Measurements from ENCODE around the gene HIVEP3.

HIVEP3 gene

GRCh38 chr1:41850029-41850428 lies 68.7 kb downstream of the HIVEP3 start:
- in situ Hi-C loops (cut with HindIII; ENCODE audit: low sequenced_read_pairs), result no loop called here

GRCh38 chr1:41849211-41849759 lies 69.4 kb downstream of the HIVEP3 start:
- in situ Hi-C loops (cut with HindIII; ENCODE audit: low sequenced_read_pairs), result no loop called here

DNA sequence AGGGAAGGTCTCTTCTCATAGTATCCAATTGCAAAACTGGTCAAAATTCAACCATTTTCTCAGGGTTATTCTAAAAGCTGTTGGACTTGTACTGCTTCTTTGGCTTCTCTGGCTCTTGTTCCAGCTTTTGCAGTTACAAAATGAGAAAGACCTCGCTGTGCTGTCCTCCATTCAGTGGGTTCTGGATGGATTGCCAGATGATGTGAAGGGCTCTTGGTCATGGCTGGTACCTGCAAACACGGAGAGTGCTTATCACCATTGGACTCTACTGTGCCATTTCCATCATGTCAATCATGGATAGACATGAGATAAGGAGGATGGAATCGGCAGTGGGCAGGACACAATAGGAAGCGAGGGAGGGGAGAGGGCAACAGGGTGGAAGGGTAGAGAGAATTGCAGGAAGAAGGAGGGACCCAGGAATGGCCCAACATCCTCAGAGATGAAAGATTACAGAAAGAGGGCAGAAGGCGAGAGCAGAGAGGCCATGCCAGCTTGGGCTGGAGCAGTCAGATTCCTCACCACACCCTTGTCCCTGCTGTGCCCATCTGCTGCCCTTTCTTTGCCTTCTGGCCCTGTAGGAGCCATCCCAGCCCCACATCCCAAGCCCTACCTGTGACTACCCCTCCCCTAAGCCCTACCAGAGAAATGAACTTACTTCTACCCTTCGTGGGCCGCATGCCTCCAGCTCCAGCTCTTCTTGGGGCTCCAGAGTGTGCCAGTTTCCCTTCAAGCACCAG lies 70.3 kb downstream of the HIVEP3 start:
- in situ Hi-C loops (cut with HindIII; ENCODE audit: low sequenced_read_pairs), result no loop called here

DNA sequence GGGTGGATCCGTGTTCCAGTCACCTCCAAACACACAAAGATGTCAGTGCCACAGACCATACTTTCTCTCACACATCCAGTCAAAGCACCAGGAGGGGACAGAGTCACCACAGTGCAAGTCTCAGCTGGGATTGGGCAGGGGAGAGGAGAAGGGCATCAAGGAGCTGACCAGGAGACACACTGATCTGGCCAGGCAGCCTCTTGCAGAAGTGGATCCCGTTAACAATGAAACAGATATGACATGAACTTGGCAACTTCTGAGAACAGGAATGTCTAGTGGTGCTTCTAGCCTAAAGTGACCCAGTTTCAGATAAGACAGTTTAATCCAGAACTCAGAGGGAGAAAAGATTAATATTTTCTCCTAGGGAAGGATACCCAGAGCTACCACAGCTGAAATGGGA lies 71.0 kb downstream of the HIVEP3 start:
- in situ Hi-C loops (cut with HindIII; ENCODE audit: low sequenced_read_pairs), result no loop called here

- in situ Hi-C loops (cut with HindIII; ENCODE audit: low sequenced_read_pairs), result no loop called here
Measured at GRCh38 chr1:41846625-41847405, 71.9 kb downstream of the HIVEP3 start.

GRCh38 chr1:41844781-41845272 lies 73.9 kb downstream of the HIVEP3 start:
- in situ Hi-C loops (cut with HindIII; ENCODE audit: low sequenced_read_pairs), result no loop called here

DNA sequence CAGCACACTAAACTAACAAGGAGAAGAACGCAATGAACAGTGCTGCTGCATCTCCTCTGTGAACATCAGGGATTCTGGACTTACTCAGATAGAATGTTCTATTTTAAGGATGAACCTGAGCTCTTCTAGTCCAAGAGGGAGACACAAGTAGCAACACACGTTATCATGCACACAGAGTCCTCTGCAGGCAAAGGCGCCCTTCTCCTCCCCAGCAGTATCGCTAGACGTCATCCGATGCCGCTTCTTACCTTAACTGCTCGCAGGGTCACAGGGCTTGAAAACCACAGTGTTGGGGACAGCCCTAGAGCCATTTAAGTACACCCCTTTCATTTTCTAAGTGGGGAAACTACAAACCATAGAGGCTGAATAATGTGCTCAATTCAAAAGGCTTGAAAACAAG lies 74.5 kb downstream of the HIVEP3 start:
- in situ Hi-C loops (cut with HindIII; ENCODE audit: low sequenced_read_pairs), result no loop called here

DNA sequence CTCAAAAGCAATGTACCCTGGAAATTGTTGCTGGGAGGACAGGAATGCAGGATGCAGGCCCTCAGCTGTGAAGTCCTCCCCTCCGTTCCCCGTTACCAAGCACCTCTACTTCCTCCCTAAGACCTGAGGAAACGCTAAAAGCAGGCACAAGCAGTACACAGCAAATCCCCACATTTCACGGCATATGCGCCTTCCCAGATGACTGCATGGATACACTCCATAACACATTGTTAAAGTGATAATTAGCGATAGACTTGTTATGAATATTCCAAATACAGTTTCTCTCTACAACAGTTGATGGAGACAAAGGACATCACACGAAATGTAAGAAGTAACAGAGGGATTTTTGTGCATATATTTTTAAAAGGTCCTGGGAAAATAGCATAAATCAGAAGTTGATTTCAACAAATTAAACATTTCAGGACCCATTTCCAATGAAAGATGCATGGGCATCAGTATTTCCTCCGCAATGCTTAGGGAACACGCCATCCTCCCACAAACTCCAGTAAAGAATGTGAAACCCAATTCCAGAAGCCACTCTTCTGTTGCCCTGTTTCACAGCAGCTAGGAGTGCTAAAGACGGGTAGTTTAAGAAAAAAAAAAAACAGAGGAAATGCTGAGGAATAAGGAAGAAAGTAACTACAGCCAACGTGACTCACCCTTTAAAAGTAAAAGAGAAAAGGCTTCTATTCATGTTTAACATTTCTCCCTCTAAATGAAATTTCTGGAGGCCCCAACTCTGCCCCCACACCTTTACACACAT lies 75.5 kb downstream of the HIVEP3 start:
- in situ Hi-C loops (cut with HindIII; ENCODE audit: low sequenced_read_pairs), result no loop called here

DNA sequence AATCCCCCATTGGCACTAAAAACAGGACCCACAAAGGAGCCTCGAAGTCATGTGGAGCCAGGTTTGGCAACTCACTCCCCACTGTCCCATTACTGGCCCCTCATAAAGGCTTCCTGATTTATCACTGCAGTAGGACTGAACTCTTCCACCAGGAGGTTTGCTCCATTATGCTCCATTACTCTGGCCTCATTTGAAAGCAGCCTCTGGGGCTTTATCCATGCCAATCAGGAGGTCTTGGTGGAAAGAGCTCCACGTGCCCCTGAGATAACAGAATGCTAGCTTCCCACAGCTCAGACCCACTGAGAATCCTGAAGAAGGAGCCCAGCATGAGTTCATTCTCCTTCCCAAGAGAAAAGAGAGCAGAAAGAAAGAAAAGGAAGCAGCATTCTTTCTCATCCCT lies 76.4 kb downstream of the HIVEP3 start:
- in situ Hi-C loops (cut with HindIII; ENCODE audit: low sequenced_read_pairs), result no loop called here

- in situ Hi-C loops (cut with HindIII; ENCODE audit: low sequenced_read_pairs), result no loop called here
Measured at GRCh38 chr1:41840592-41841246, 78.0 kb downstream of the HIVEP3 start.

DNA sequence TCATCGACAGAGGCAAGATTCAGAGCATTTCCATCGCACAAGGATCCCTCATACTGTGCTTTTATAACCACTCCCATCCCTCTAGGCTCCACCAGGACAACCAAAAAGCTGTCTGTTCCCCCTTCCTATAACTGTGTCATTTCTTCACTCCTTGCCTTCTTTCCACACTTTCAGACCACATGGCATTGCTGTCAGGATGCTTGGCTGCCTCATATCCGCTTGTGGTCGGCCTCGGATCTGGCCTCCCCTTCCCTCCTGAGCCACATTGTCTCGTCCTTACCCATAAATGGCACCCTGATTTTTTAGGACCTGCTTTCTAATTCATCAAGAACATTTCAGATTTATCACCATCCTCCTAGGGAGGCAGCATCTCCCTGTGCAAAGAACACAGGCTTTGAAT lies 80.5 kb downstream of the HIVEP3 start:
- in situ Hi-C loops (cut with HindIII; ENCODE audit: low sequenced_read_pairs), result no loop called here

- in situ Hi-C loops (cut with HindIII; ENCODE audit: low sequenced_read_pairs), result no loop called here
Measured at GRCh38 chr1:41837691-41838090, 81.0 kb downstream of the HIVEP3 start.

- in situ Hi-C loops (cut with HindIII; ENCODE audit: low sequenced_read_pairs), result no loop called here
Measured at GRCh38 chr1:41835485-41835884, 83.2 kb downstream of the HIVEP3 start.

GRCh38 chr1:41833519-41834000 lies 85.2 kb downstream of the HIVEP3 start:
- in situ Hi-C loops (cut with HindIII; ENCODE audit: low sequenced_read_pairs), result no loop called here

DNA sequence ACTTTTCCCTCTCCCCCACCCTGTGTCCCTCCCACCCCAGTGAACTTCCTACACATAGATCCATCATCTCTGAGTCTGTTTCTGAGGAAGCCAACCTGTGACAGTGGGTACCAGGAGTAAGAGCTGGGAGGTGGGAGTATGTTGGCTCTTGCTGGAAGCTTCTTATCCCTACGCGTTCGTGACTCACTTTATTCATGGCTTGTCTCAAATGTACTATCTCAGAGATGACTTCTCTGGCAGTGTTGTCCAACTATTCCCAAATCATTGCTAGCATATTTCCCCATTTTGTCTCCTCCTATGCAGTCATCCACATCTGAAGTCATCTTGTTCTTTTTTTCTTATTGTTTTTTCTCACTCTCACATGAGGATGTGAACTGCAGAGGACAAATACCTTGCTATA lies 88.0 kb downstream of the HIVEP3 start:
- in situ Hi-C loops (cut with HindIII; ENCODE audit: low sequenced_read_pairs), result no loop called here

DNA sequence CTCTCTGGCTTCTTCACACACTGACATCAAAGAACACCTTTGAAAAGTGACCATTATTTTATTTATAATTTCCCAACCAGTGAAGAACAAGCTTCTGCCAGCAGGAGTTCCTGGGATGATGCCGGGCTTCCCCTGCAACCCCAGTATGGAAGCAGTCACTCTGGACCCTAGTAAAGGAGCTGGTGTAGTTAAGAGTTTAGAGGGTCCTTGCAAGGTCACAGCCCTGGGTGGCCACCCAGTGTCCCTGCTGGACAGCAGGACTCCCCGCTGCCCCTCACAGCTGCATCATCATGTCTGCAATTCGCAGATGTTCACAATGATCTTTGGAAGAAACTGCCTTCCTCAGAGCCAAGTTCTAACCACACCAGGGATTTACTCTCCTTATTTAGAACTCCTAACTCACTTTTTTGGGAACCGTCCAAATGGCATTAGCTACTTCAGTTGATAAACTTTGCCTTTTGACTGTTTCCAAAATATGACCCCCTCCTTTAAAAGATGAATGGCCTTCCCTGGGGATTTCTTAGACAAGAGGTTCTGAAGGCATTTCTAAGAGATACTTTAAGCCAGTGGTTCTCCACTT lies 90.6 kb downstream of the HIVEP3 start:
- in situ Hi-C loops (cut with HindIII; ENCODE audit: low sequenced_read_pairs), result no loop called here

DNA sequence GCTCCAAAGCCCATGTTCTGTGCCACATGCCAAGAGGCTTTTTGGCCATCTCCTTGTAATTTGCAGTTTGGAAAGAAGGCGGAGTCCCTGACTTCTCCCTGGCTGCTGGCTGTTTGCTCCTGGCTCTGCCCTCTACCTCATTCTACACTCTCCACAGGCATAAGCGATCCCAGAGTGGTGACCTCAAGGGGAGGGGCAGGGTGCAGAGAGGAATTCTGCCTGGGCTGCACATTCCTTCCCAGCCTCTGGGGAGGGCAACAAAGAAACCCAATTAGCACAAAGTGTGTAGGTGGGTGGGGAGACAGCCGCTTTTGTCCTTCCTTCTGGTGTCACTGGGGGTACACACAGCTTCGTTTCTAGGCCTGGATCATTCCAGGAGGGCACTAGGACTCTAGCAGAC lies 95.3 kb downstream of the HIVEP3 start:
- in situ Hi-C loops (cut with HindIII; ENCODE audit: low sequenced_read_pairs), result no loop called here

DNA sequence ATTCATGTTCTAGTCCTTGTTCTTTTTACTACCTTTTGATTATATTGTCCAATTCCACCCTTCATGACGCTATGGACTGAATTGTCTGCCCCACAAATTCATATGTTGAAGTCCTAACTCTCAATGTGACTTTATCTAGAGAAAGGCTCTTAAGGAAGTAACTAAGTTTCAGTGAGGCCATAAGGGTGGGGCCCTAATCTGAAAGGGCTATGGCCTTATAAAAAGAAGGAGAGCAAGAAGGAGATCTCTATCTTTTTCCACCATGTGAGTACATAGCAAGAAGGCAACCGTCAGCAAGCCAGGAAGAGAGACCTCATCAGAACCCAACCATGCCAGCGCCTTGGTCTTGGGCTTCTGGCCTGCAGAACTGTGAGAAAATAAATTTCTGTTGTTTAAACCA lies 95.9 kb downstream of the HIVEP3 start:
- in situ Hi-C loops (cut with HindIII; ENCODE audit: low sequenced_read_pairs), result no loop called here

- in situ Hi-C loops (cut with HindIII; ENCODE audit: low sequenced_read_pairs), result no loop called here
Measured at GRCh38 chr1:41819843-41820242, 98.9 kb downstream of the HIVEP3 start.

GRCh38 chr1:41819069-41819468 lies 99.7 kb downstream of the HIVEP3 start:
- in situ Hi-C loops (cut with HindIII; ENCODE audit: low sequenced_read_pairs), result no loop called here
